Neural progenitor cell (in vitro differentiated cells): Measurements from ENCODE around the gene CD300LG.

Experiments
- EZH2 ChIP-seq: fragments of 200-600 bp; sonication (generic); IDR thresholded peaks from 2 replicates; pipeline ENCODE4 v1.6.1; 2017; ENCODE audit warnings: antibody characterized with exemption, mild to moderate bottlenecking, moderate library complexity
- EZH2phosphoT487 ChIP-seq: fragments of 200-600 bp; sonication (generic); IDR thresholded peaks from 2 replicates; pipeline ENCODE4 v1.6.1; 2017; ENCODE audit warnings: antibody characterized with exemption
- TF ChIP-seq, protein P1 (sequence below): fragments of 200-600 bp; sonication (generic); IDR thresholded peaks from 2 replicates; pipeline ENCODE4 v1.5.1; 2017; ENCODE audit warnings: antibody characterized with exemption, mild to moderate bottlenecking

DNA sequence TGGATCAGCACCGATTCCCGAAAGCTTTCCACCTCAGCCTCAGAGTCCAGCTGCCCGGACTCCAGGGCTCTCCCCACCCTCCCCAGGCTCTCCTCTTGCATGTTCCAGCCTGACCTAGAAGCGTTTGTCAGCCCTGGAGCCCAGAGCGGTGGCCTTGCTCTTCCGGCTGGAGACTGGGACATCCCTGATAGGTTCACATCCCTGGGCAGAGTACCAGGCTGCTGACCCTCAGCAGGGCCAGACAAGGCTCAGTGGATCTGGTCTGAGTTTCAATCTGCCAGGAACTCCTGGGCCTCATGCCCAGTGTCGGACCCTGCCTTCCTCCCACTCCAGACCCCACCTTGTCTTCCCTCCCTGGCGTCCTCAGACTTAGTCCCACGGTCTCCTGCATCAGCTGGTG is 15.0 kb downstream of the CD300LG start:
- TF ChIP-seq, protein P1, sequence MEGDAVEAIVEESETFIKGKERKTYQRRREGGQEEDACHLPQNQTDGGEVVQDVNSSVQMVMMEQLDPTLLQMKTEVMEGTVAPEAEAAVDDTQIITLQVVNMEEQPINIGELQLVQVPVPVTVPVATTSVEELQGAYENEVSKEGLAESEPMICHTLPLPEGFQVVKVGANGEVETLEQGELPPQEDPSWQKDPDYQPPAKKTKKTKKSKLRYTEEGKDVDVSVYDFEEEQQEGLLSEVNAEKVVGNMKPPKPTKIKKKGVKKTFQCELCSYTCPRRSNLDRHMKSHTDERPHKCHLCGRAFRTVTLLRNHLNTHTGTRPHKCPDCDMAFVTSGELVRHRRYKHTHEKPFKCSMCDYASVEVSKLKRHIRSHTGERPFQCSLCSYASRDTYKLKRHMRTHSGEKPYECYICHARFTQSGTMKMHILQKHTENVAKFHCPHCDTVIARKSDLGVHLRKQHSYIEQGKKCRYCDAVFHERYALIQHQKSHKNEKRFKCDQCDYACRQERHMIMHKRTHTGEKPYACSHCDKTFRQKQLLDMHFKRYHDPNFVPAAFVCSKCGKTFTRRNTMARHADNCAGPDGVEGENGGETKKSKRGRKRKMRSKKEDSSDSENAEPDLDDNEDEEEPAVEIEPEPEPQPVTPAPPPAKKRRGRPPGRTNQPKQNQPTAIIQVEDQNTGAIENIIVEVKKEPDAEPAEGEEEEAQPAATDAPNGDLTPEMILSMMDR: no peak
- TF ChIP-seq EZH2 (no peak), EZH2phosphoT487 (no peak)
